ENCODE data around the gene ITPK1. TPM values are rescaled to one million over a fixed set of nuclear protein-coding genes. Genes with fewer than 3 reads are reported as not detected.

The ITPK1 gene
- polyA plus RNA-seq, 2 donors = 15.8 to 22.4 TPM

GRCh38 chr14:92973798-92974372, 141.8 kb downstream of the ITPK1 start:
- Histone ChIP-seq H3K4me3 (ENCODE audit: low read depth in 1 of 2, low read length in 2 of 2) (no peak overlapping the region), H3K9me3 (ENCODE audit: control insufficient read depth in 2 of 2, insufficient read depth in 1 of 2, low read depth in 1 of 2, low read length in 1 of 2) (peaks cover 3 to 6% of the 10 kb centered on the region in 2 donors), H3K4me1 (ENCODE audit: control insufficient read depth in 2 of 2, insufficient read depth in 2 of 2, low read length in 1 of 2) (peaks cover 5 to 15% of the 10 kb centered on the region in 2 donors), H3K36me3 (ENCODE audit: control insufficient read depth in 2 of 2, insufficient read depth in 2 of 2, low read length in 1 of 2) (peaks cover 0 to 1% of the 10 kb centered on the region in 2 donors), H3K27me3 (ENCODE audit: control insufficient read depth in 1 of 2, insufficient read depth in 2 of 2, low read length in 2 of 2) (no peaks in the 10 kb centered on the region), H3K27ac (ENCODE audit: low read depth in 2 of 2, low read length in 1 of 2) (peak overlapping the region; percentile 53 to 67)
- 39 to 59% methylated on average over 9 of the region's 9 CpGs for WGBS, 2 donors

- Histone ChIP-seq H3K27ac (ENCODE audit: low read depth in 2 of 2, low read length in 1 of 2) (peak overlapping the region; percentile 53 to 67), H3K4me3 (ENCODE audit: low read depth in 1 of 2, low read length in 2 of 2) (no peak overlapping the region), H3K27me3 (ENCODE audit: control insufficient read depth in 1 of 2, insufficient read depth in 2 of 2, low read length in 2 of 2) (no peaks in the 10 kb centered on the region), H3K36me3 (ENCODE audit: control insufficient read depth in 2 of 2, insufficient read depth in 2 of 2, low read length in 1 of 2) (no peaks in the 10 kb centered on the region), H3K9me3 (ENCODE audit: control insufficient read depth in 2 of 2, insufficient read depth in 1 of 2, low read depth in 1 of 2, low read length in 1 of 2) (peaks cover under 1% of the 10 kb centered on the region in 2 donors), H3K4me1 (ENCODE audit: control insufficient read depth in 2 of 2, insufficient read depth in 2 of 2, low read length in 1 of 2) (peaks cover 5 to 15% of the 10 kb centered on the region in 2 donors)
- WGBS, 2 donors = 32 to 47% methylated on average over 12 of the region's 12 CpGs
Measured at GRCh38 chr14:92973261-92973797, 142.4 kb downstream of the ITPK1 start.

GRCh38 chr14:92971601-92972180, 144.0 kb downstream of the ITPK1 start:
- Histone ChIP-seq H3K36me3 (ENCODE audit: control insufficient read depth in 2 of 2, insufficient read depth in 2 of 2, low read length in 1 of 2) (no peaks in the 10 kb centered on the region), H3K27ac (ENCODE audit: low read depth in 2 of 2, low read length in 1 of 2) (no peak overlapping the region), H3K9me3 (ENCODE audit: control insufficient read depth in 2 of 2, insufficient read depth in 1 of 2, low read depth in 1 of 2, low read length in 1 of 2) (no peaks in the 10 kb centered on the region), H3K4me1 (ENCODE audit: control insufficient read depth in 2 of 2, insufficient read depth in 2 of 2, low read length in 1 of 2) (peaks cover 5 to 15% of the 10 kb centered on the region in 2 donors), H3K4me3 (ENCODE audit: low read depth in 1 of 2, low read length in 2 of 2) (no peak overlapping the region), H3K27me3 (ENCODE audit: control insufficient read depth in 1 of 2, insufficient read depth in 2 of 2, low read length in 2 of 2) (no peaks in the 10 kb centered on the region)
- WGBS, 2 donors = 95% methylated on average over 16 of the region's 16 CpGs

- no peak overlapping the region for H3K27ac ChIP-seq (ENCODE audit: low read depth in 2 of 2, low read length in 1 of 2)
- no peaks in the 10 kb centered on the region for H3K36me3 ChIP-seq (ENCODE audit: control insufficient read depth in 2 of 2, insufficient read depth in 2 of 2, low read length in 1 of 2)
- no peaks in the 10 kb centered on the region for H3K27me3 ChIP-seq (ENCODE audit: control insufficient read depth in 1 of 2, insufficient read depth in 2 of 2, low read length in 2 of 2)
- peaks cover 5 to 15% of the 10 kb centered on the region in 2 donors for H3K4me1 ChIP-seq (ENCODE audit: control insufficient read depth in 2 of 2, insufficient read depth in 2 of 2, low read length in 1 of 2)
- H3K4me3 ChIP-seq (ENCODE audit: low read depth in 1 of 2, low read length in 2 of 2) = no peak overlapping the region
- 90 to 92% methylated on average over 12 of the region's 12 CpGs for WGBS, 2 donors
- H3K9me3 ChIP-seq (ENCODE audit: control insufficient read depth in 2 of 2, insufficient read depth in 1 of 2, low read depth in 1 of 2, low read length in 1 of 2) = no peaks in the 10 kb centered on the region
Measured at GRCh38 chr14:92970271-92970670, 145.5 kb downstream of the ITPK1 start.

- no peaks in the 10 kb centered on the region for H3K9me3 ChIP-seq (ENCODE audit: control insufficient read depth in 2 of 2, insufficient read depth in 1 of 2, low read depth in 1 of 2, low read length in 1 of 2)
- no peaks in the 10 kb centered on the region for H3K27me3 ChIP-seq (ENCODE audit: control insufficient read depth in 1 of 2, insufficient read depth in 2 of 2, low read length in 2 of 2)
- WGBS, 2 donors = 81 to 86% methylated on average over 12 of the region's 12 CpGs
- no peak overlapping the region for H3K4me3 ChIP-seq (ENCODE audit: low read depth in 1 of 2, low read length in 2 of 2)
- no peaks in the 10 kb centered on the region for H3K36me3 ChIP-seq (ENCODE audit: control insufficient read depth in 2 of 2, insufficient read depth in 2 of 2, low read length in 1 of 2)
- no peak overlapping the region for H3K27ac ChIP-seq (ENCODE audit: low read depth in 2 of 2, low read length in 1 of 2)
- H3K4me1 ChIP-seq (ENCODE audit: control insufficient read depth in 2 of 2, insufficient read depth in 2 of 2, low read length in 1 of 2) = peaks cover 5 to 15% of the 10 kb centered on the region in 2 donors
Measured at GRCh38 chr14:92969871-92970270, 145.9 kb downstream of the ITPK1 start.

- Histone ChIP-seq H3K27ac (ENCODE audit: low read depth in 2 of 2, low read length in 1 of 2) (peak overlapping the region in 1 of 2 donors; percentile 9), H3K4me3 (ENCODE audit: low read depth in 1 of 2, low read length in 2 of 2) (no peak overlapping the region), H3K27me3 (ENCODE audit: control insufficient read depth in 1 of 2, insufficient read depth in 2 of 2, low read length in 2 of 2) (no peaks in the 10 kb centered on the region), H3K36me3 (ENCODE audit: control insufficient read depth in 2 of 2, insufficient read depth in 2 of 2, low read length in 1 of 2) (no peaks in the 10 kb centered on the region), H3K4me1 (ENCODE audit: control insufficient read depth in 2 of 2, insufficient read depth in 2 of 2, low read length in 1 of 2) (peaks cover 3 to 12% of the 10 kb centered on the region in 2 donors), H3K9me3 (ENCODE audit: control insufficient read depth in 2 of 2, insufficient read depth in 1 of 2, low read depth in 1 of 2, low read length in 1 of 2) (no peaks in the 10 kb centered on the region)
- whole genome bisulfite sequencing, 2 donors = 92% methylated on average over 10 of the region's 10 CpGs
Measured at GRCh38 chr14:92969430-92969829, 146.3 kb downstream of the ITPK1 start.

GRCh38 chr14:92968291-92969020, 147.3 kb downstream of the ITPK1 start:
- WGBS, 2 donors = 89 to 92% methylated on average over 14 of the region's 14 CpGs
- Histone ChIP-seq H3K36me3 (ENCODE audit: control insufficient read depth in 2 of 2, insufficient read depth in 2 of 2, low read length in 1 of 2) (no peaks in the 10 kb centered on the region), H3K4me1 (ENCODE audit: control insufficient read depth in 2 of 2, insufficient read depth in 2 of 2, low read length in 1 of 2) (peaks cover 3 to 6% of the 10 kb centered on the region in 2 donors), H3K27me3 (ENCODE audit: control insufficient read depth in 1 of 2, insufficient read depth in 2 of 2, low read length in 2 of 2) (no peaks in the 10 kb centered on the region), H3K4me3 (ENCODE audit: low read depth in 1 of 2, low read length in 2 of 2) (no peak overlapping the region), H3K9me3 (ENCODE audit: control insufficient read depth in 2 of 2, insufficient read depth in 1 of 2, low read depth in 1 of 2, low read length in 1 of 2) (no peaks in the 10 kb centered on the region), H3K27ac (ENCODE audit: low read depth in 2 of 2, low read length in 1 of 2) (no peak overlapping the region)

- WGBS, 2 donors = 87 to 91% methylated on average over 2 of the region's 2 CpGs
Measured at GRCh38 chr14:92967346-92967926, 148.3 kb downstream of the ITPK1 start.

GRCh38 chr14:92965281-92965680, 150.4 kb downstream of the ITPK1 start:
- H3K9me3 ChIP-seq (ENCODE audit: control insufficient read depth in 2 of 2, insufficient read depth in 1 of 2, low read depth in 1 of 2, low read length in 1 of 2) = no peaks in the 10 kb centered on the region
- no peaks in the 10 kb centered on the region for H3K27me3 ChIP-seq (ENCODE audit: control insufficient read depth in 1 of 2, insufficient read depth in 2 of 2, low read length in 2 of 2)
- peaks cover 0 to 10% of the 10 kb centered on the region in 2 donors for H3K36me3 ChIP-seq (ENCODE audit: control insufficient read depth in 2 of 2, insufficient read depth in 2 of 2, low read length in 1 of 2)
- H3K27ac ChIP-seq (ENCODE audit: low read depth in 2 of 2, low read length in 1 of 2) = no peak overlapping the region
- 85 to 86% methylated on average over 1 of the region's 1 CpG for WGBS, 2 donors
- no peak overlapping the region for H3K4me3 ChIP-seq (ENCODE audit: low read depth in 1 of 2, low read length in 2 of 2)
- peaks cover 0 to 3% of the 10 kb centered on the region in 2 donors for H3K4me1 ChIP-seq (ENCODE audit: control insufficient read depth in 2 of 2, insufficient read depth in 2 of 2, low read length in 1 of 2)

More at GRCh38 chr14:92967346-92967926, 148.3 kb downstream of the ITPK1 start:
- Histone ChIP-seq H3K9me3 (ENCODE audit: control insufficient read depth in 2 of 2, insufficient read depth in 1 of 2, low read depth in 1 of 2, low read length in 1 of 2) (no peaks in the 10 kb centered on the region), H3K36me3 (ENCODE audit: control insufficient read depth in 2 of 2, insufficient read depth in 2 of 2, low read length in 1 of 2) (no peaks in the 10 kb centered on the region), H3K27ac (ENCODE audit: low read depth in 2 of 2, low read length in 1 of 2) (no peak overlapping the region), H3K4me1 (ENCODE audit: control insufficient read depth in 2 of 2, insufficient read depth in 2 of 2, low read length in 1 of 2) (peaks cover 3 to 6% of the 10 kb centered on the region in 2 donors), H3K4me3 (ENCODE audit: low read depth in 1 of 2, low read length in 2 of 2) (no peak overlapping the region), H3K27me3 (ENCODE audit: control insufficient read depth in 1 of 2, insufficient read depth in 2 of 2, low read length in 2 of 2) (no peaks in the 10 kb centered on the region)

Data from esophagus (tissue), 2 donors.